Stimulated activated CD4-positive, alpha-beta T cell treated with anti-CD3 and anti-CD28 coated beads, Interleukin-15, amount 100 ng/mL, for 24 hours (primary cell): ENCODE data around the gene COBL.

Source experiments
- DNase-seq: peaks from one replicate; pipeline ENCODE4 v3.0.0-alpha.2; 2020

COBL gene

GRCh38 chr7:51140199-51141164, 176.1 kb downstream of the COBL start:
- no peak for DNase-seq

GRCh38 chr7:51139796-51140195, 176.8 kb downstream of the COBL start:
- DNase-seq, result no peak

GRCh38 chr7:51138123-51139085, 178.2 kb downstream of the COBL start:
- no peak for DNase-seq

GRCh38 chr7:51135576-51135975, 181.0 kb downstream of the COBL start:
- no peak for DNase-seq

GRCh38 chr7:51134013-51134441, 182.6 kb downstream of the COBL start:
- DNase-seq, result no peak

GRCh38 chr7:51132661-51133060, 183.9 kb downstream of the COBL start:
- DNase-seq, result no peak

GRCh38 chr7:51129527-51130472, 186.8 kb downstream of the COBL start:
- no peak for DNase-seq

GRCh38 chr7:51128545-51129435, 187.8 kb downstream of the COBL start:
- no peak for DNase-seq

GRCh38 chr7:51127618-51127904, 189.0 kb downstream of the COBL start:
- DNase-seq, result no peak

GRCh38 chr7:51126813-51127617, 189.6 kb downstream of the COBL start:
- DNase-seq, result no peak

GRCh38 chr7:51126324-51126723, 190.3 kb downstream of the COBL start:
- DNase-seq, result no peak

GRCh38 chr7:51124321-51124720, 192.3 kb downstream of the COBL start:
- DNase-seq, result no peak

GRCh38 chr7:51123322-51124019, 193.1 kb downstream of the COBL start:
- peak; percentile 82 for DNase-seq

GRCh38 chr7:51121931-51122425, 194.6 kb downstream of the COBL start:
- DNase-seq, result no peak

- DNase-seq, result no peak
Measured at GRCh38 chr7:51121036-51121790, 195.4 kb downstream of the COBL start.

GRCh38 chr7:51118628-51119027, 198.0 kb downstream of the COBL start:
- no peak for DNase-seq

- no peak for DNase-seq
Measured at GRCh38 chr7:51114501-51114900, 202.1 kb downstream of the COBL start.

- DNase-seq, result no peak
Measured at GRCh38 chr7:51113962-51114361, 202.6 kb downstream of the COBL start.

- no peak for DNase-seq
Measured at GRCh38 chr7:51113560-51113959, 203.0 kb downstream of the COBL start.
